ENCODE results near the gene IFI44. TPM values are rescaled to one million over a fixed set of nuclear protein-coding genes. Genes with fewer than 3 reads are reported as not detected.

Gene IFI44
- total and polyA plus RNA-seq, 10 of the 15 experiments (the other 5 are each of a cell fraction or from before 2014, with no cell fraction given): 37.7 to 272 (median 90.9) TPM

- TF ChIP-seq RUNX3 (IDR thresholded peaks at IDR 0.05; ENCODE audit: low read length) (peak; percentile 49), IRF5 (IDR thresholded peaks at IDR 0.05; ENCODE audit: borderline replicate concordance) (no peak), POLR2A (IDR thresholded peaks at IDR 0.05; ENCODE audit: low read depth, low read length) (no peak; the same call in 1 of the 2 replicates), MTA3 (IDR thresholded peaks at IDR 0.05; ENCODE audit: borderline replicate concordance, low read length) (peak; percentile 85; the same call in 1 of the 2 replicates), SMC3 (IDR thresholded peaks at IDR 0.05; ENCODE audit: borderline replicate concordance, low read length) (peak; percentile 4; the same call in 1 of the 2 replicates), CREM (IDR thresholded peaks at IDR 0.05; ENCODE audit: low read depth) (0 out of 2 replicates have a peak, but pooled peaks have one; percentile 12), USF1 (IDR thresholded peaks at IDR 0.05; ENCODE audit: borderline replicate concordance, extremely low read length, insufficient read depth, low read depth, low read length) (no peak), POLR2AphosphoS2 (IDR thresholded peaks at IDR 0.05; ENCODE audit: low read depth, low read length) (0 out of 2 replicates have a peak, but pooled peaks have one; percentile 40), MLLT1 (IDR thresholded peaks at IDR 0.05) (no peak), BHLHE40 (IDR thresholded peaks at IDR 0.05; ENCODE audit: borderline replicate concordance in 1 of 2, low read depth in 2 of 2, low read length in 1 of 2) (peak in 1 of 2 experiments; percentile 14; a peak in 1 of 4 replicates), IKZF1 (conservative IDR thresholded peaks at IDR 0.05) (peak; percentile 52; the same call in 1 of the 2 replicates), RELB (IDR thresholded peaks at IDR 0.05; ENCODE audit: low read depth) (peak; percentile 56; the same call in 1 of the 2 replicates), ATF2 (IDR thresholded peaks at IDR 0.05; ENCODE audit: low read length) (peak; percentile 47; the same call in 1 of the 2 replicates), MEF2B (IDR thresholded peaks at IDR 0.05; ENCODE audit: partially characterized antibody, poor library complexity, severe bottlenecking) (no peak), ZBTB33 (IDR thresholded peaks at IDR 0.05) (no peak), STAT3 (IDR thresholded peaks at IDR 0.05; ENCODE audit: low read depth, low read length) (0 out of 2 replicates have a peak, but pooled peaks have one; percentile 81), PAX5 (IDR thresholded peaks at IDR 0.05; ENCODE audit: borderline replicate concordance, low read depth, low read length) (no peak), EED (IDR thresholded peaks at IDR 0.05; ENCODE audit: low read depth) (peak; percentile 59; the same call in 1 of the 2 replicates), CEBPB (IDR thresholded peaks at IDR 0.05; ENCODE audit: borderline replicate concordance in 1 of 2, low read depth in 2 of 2, low read length in 2 of 2) (0 out of 4 replicates have a peak, but pooled peaks of 1 of the 2 experiments have one; percentile 59), POLR2AphosphoS5 (IDR thresholded peaks at IDR 0.05; ENCODE audit: low read length) (peak; percentile 91)
Measured at GRCh38 chr1:78619803-78620579, 29.6 kb upstream of the IFI44 start, which contains the start of gene IFI44L (continued).
